Measurements from ENCODE around the gene HOXB9.

Gene HOXB9

DNA sequence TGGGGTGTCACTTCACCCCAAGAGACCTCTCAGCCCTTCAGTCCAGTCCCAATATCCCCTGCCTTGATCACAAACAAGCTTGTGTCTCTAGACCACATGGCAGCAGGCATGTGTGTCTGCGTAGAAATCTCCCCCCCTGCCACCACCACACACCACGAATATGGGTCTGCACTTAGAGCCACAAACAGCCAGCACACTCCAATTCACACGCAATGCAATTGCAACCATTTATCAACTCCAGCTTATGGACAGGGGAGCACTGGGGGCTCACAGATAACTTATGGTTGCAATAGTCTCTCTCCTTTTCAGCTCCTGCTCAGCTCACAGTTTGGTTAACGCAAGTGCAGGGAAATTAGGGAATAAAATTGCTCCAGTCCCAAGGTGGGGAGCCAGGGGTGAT lies 2.6 kb downstream of the HOXB9 start:
- no peaks in the 10 kb centered on the region for H3K9me3 ChIP-seq
- H3K36me3 ChIP-seq = no peaks in the 10 kb centered on the region
- H3K4me1 ChIP-seq = peaks cover 0 to 25% (median 21%) of the 10 kb centered on the region in 4 donors
- no peak overlapping the region for H3K27ac ChIP-seq
- H3K27me3 ChIP-seq = peaks cover 0 to 99% of the 10 kb centered on the region in 2 donors
- DNase-seq = no peak
- no peak overlapping the region for H3K4me3 ChIP-seq
- TF ChIP-seq, protein P1, sequence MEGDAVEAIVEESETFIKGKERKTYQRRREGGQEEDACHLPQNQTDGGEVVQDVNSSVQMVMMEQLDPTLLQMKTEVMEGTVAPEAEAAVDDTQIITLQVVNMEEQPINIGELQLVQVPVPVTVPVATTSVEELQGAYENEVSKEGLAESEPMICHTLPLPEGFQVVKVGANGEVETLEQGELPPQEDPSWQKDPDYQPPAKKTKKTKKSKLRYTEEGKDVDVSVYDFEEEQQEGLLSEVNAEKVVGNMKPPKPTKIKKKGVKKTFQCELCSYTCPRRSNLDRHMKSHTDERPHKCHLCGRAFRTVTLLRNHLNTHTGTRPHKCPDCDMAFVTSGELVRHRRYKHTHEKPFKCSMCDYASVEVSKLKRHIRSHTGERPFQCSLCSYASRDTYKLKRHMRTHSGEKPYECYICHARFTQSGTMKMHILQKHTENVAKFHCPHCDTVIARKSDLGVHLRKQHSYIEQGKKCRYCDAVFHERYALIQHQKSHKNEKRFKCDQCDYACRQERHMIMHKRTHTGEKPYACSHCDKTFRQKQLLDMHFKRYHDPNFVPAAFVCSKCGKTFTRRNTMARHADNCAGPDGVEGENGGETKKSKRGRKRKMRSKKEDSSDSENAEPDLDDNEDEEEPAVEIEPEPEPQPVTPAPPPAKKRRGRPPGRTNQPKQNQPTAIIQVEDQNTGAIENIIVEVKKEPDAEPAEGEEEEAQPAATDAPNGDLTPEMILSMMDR (IDR thresholded peaks at IDR 0.05) = no peak
- intact Hi-C loops (cut with DNase I; ENCODE audit: low total_unique reads) = loop anchor here (5.0 kb wide), 1 partner anchor 286 kb away; no protein-coding TSS in a partner anchor

DNA sequence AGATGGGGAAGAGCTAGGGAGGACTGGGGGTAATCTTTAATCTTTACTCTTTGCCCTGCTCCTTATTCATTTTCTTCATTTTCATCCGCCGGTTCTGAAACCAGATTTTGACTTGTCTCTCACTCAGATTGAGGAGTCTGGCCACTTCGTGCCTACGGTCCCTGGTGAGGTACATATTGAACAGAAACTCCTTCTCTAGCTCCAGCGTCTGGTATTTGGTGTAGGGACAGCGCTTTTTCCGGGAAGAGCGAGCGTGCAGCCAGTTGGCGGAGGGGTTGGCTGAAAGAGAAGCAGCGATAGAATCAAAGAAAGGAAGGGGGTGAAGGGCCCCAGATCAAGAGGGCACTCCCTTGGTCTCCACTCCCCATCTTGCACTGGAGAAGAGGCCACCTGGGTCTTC lies 3.3 kb downstream of the HOXB9 start:
- TF ChIP-seq, protein P1 (IDR thresholded peaks at IDR 0.05) = no peak
- no peaks in the 10 kb centered on the region for H3K36me3 ChIP-seq
- H3K4me1 ChIP-seq = peaks cover 0 to 31% (median 26%) of the 10 kb centered on the region in 4 donors
- intact Hi-C loops (cut with DNase I; ENCODE audit: low total_unique reads) = loop anchor here (5.0 kb wide), 1 partner anchor 286 kb away; no protein-coding TSS in a partner anchor
- H3K27ac ChIP-seq = no peak overlapping the region
- no peak overlapping the region for H3K4me3 ChIP-seq
- no peak for DNase-seq
- H3K9me3 ChIP-seq = no peaks in the 10 kb centered on the region
- peaks cover 0 to 99% of the 10 kb centered on the region in 2 donors for H3K27me3 ChIP-seq

DNA sequence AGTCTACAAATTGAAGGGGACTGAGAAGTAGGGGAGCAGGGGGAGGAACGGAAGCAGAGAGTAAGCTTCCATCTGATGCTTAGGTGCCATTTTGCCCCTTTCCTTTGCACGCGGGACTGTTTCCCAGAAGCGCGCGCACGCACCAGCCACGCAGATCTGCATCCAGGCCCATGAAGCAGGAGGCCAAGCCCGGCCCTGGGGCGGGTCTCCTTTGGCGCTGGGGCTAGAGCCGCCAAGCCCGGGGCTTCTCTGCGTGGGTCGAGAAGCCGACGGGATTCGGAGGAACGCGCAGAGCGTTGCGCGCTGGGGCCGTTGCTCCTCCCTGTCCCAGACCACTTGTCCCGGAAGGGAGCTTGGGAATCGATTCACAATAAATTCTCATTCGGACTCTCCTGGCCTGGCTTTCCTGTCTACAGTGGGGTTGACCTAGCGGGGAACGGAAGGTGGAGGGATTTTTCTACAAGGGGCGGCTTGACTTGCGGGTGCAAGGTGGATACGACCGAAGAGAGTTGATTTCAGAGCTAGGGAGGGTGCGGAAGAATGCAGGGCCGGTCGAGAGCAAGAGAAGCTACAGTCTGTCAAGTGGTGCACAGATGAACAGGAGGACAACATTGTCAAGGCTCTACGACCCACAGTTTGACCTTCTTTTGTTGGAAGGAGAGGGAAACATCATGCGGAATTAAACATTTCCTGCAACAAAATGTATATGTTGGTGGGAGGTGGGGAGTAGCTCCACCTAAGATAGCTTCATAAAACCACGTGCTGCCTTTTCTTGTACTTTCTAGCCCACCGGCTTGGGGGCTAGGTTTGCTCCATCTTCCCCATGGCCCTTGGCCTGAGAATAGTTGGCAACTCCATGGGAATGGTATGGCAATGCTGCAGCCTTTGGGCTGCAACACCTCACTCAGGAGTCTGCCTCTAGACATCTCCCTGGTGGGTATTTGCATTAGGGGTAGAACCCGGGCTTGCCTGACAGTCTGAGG lies 4.5 kb downstream of the HOXB9 start:
- Histone ChIP-seq H3K27me3 (peaks cover 0 to 99% of the 10 kb centered on the region in 2 donors), H3K9me3 (no peaks in the 10 kb centered on the region), H3K27ac (no peak overlapping the region), H3K36me3 (no peaks in the 10 kb centered on the region), H3K4me1 (peaks cover 0 to 33% (median 27%) of the 10 kb centered on the region in 4 donors), H3K4me3 (no peak overlapping the region)
- no peak for DNase-seq
- intact Hi-C loops (cut with DNase I; ENCODE audit: low total_unique reads) = loop anchor here (5.0 kb wide), 1 partner anchor 284 kb away; no protein-coding TSS in a partner anchor
- TF ChIP-seq, protein P1 (IDR thresholded peaks at IDR 0.05) = no peak

DNA sequence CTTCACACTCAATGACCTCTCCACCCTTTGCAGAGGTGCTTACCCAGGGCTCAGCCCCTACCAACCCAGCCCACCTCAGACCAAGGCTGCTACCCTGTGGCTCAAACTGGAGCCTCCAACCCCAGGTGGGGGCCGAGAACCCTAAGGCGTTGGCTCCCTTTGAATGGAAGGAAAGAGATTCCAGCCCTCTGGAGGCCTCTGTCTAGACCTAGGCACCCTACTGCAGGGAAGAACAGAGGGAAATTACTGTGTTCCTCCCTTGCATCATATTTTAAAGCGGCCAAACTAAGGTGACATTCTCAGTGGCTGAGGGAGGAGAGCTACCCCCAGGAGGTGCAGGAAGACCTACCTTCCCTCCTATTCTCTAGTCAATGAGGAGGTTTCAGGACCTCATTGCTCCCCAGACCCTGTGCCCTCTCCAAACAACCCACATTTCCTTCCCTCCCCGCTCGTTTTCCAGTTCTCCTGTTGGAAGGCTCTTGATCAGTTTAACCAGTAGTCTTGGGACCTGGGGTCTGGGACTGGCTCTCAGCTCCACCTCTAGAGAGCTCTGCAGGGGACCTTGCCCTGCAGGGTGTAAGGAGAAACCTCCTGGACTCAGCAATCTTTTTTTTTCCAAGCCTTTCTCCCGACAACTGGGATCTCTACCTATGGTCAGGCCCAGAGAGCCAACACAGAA lies 5.6 kb downstream of the HOXB9 start:
- no peaks in the 10 kb centered on the region for H3K36me3 ChIP-seq
- intact Hi-C loops (cut with DNase I; ENCODE audit: low total_unique reads) = loop anchor here (5.0 kb wide), 1 partner anchor 283 kb away; no protein-coding TSS in a partner anchor
- peaks cover 0 to 22% (median 16%) of the 10 kb centered on the region in 4 donors for H3K4me1 ChIP-seq
- no peak overlapping the region for H3K27ac ChIP-seq
- no peaks in the 10 kb centered on the region for H3K9me3 ChIP-seq
- H3K4me3 ChIP-seq = no peak overlapping the region
- TF ChIP-seq, protein P1 (IDR thresholded peaks at IDR 0.05) = no peak
- peaks cover 0 to 99% of the 10 kb centered on the region in 2 donors for H3K27me3 ChIP-seq
- DNase-seq = no peak

DNA sequence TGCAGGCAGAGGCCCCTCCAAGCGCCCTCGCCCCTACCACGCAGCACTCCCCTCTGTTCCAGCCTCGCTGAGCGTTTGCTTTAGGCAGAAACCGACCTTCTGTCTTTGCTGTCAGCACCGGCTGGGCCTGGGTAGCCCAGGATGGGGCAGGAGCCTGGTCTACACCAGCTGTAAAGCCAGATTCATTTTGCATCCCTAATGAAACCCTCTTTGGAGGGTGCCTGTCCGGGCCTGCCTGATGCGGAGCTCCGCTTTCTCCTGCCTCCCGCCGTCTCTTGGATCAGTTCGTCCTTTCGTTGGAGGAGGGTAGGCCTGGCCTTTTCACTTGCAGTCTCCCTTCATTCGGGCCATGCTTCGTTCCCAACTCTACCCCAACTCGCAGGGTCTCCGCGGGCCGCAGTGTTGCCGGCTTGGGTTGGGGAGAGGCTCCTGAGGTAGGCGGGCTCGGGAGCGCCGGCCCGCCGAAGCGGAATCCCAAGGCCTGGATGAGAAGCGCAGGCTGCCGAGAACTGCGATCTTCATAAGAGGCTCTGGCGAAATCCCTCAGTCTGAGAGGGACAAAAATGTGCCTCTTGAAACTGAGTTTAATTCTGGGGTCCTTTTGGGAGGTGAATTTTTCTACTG lies 6.2 kb downstream of the HOXB9 start:
- DNase-seq = no peak

More for the DNA sequence above, 6.2 kb downstream of the HOXB9 start:
- no peak overlapping the region for H3K4me3 ChIP-seq
- H3K27me3 ChIP-seq = peaks cover 0 to 99% of the 10 kb centered on the region in 2 donors
- H3K9me3 ChIP-seq = no peaks in the 10 kb centered on the region
- H3K4me1 ChIP-seq = peaks cover 0 to 15% (median 9%) of the 10 kb centered on the region in 4 donors
- H3K36me3 ChIP-seq = no peaks in the 10 kb centered on the region
- TF ChIP-seq, protein P1 (IDR thresholded peaks at IDR 0.05) = no peak
- H3K27ac ChIP-seq = no peak overlapping the region
- intact Hi-C loops (cut with DNase I; ENCODE audit: low total_unique reads) = loop anchor here (5.0 kb wide), 2 partner anchors 283 to 593 kb away; no protein-coding TSS in a partner anchor

All from tibial artery (tissue), 4 donors.